Measurements from ENCODE around the gene TMEM219. TPM values are rescaled to one million over a fixed set of nuclear protein-coding genes. Genes with fewer than 3 reads are reported as not detected.

Gene TMEM219
- total and polyA plus RNA-seq, 9 of the 15 experiments (the other 6 are each of a cell fraction or from before 2014, with no cell fraction given) = 35.3 to 62.8 (median 55.5) TPM

DNA sequence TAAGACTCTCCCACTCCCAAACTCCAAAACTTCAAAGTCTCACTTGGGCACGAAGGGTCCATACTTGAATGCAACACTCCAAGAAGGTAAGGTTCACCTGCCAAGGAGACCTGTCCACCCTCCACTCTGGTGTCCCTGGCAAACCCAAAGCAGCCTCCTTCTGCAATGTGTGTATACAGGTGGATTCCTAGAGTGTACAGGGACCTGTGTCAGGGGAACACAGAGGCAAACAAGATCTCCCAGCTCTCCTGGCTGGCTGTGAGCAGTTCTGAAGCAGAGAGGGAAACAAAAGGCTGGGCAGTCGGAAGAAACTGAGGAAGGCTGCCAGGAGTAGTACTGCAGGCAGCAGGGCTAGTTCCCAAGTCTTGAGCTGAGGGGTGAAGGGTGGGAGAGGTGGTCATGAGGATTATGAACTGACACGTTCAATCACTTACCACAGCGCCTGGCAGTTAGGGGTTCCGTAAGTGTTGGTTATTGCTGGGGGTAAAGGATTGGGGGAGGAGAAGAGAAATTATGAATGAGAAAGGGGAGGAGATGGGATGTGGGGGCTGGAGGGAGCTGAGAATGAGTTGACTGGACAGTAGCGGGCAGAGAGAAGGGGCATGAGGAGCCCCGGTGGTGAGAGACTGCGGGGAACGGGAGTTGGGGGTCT is 36.6 kb upstream of the TMEM219 start:
- H3K27ac ChIP-seq (ENCODE audit: extremely low read depth, low read depth, low read length) = peak overlapping the region; percentile 93
- 4% methylated on average over 7 of the region's 9 CpGs for WGBS (ENCODE audit: insufficient coverage, low coverage, missing lambda C conversion rate)
- H2AFZ ChIP-seq (ENCODE audit: low read depth, low read length) = no peak overlapping the region
- intact Hi-C loops (cut with micrococcal nuclease) (loop anchor here (5.0 kb wide), 2 partner anchors 37 to 72 kb away; partner anchors contain the start of genes HIRIP3, INO80E and TMEM219), in situ Hi-C loops (cut with MboI) (no loop called here)
- ATAC-seq (peak; percentile 14), DNase-seq (ENCODE audit: extremely low read depth in 1 of 4, low spot score in 3 of 4) (peak in 1 of 4 experiments; percentile 23), FAIRE-seq (peak; percentile 66)
- H4K20me1 ChIP-seq (replicated peaks; ENCODE audit: control insufficient read depth, insufficient read depth, low read length) = no peaks in the 10 kb centered on the region
- H3K9ac ChIP-seq (ENCODE audit: insufficient read depth in 1 of 2, low read depth in 2 of 2, low read length in 2 of 2) = peak overlapping the region; percentile 91 to 94
- H3K4me2 ChIP-seq (ENCODE audit: insufficient read depth, low read length) = peak overlapping the region; percentile 86
- peaks cover 13 to 29% of the 10 kb centered on the region in 2 experiments; a peak in 4 of 5 replicates for H3K4me1 ChIP-seq (replicated peaks in 1 of 2; ENCODE audit: control insufficient read depth in 2 of 2, insufficient read depth in 2 of 2, low read length in 2 of 2)
- peaks cover 27% of the 10 kb centered on the region for H3K79me2 ChIP-seq (ENCODE audit: control insufficient read depth, insufficient read depth, low read length)
- H3K4me3 ChIP-seq = peak overlapping the region; percentile 91
- ChIA-PET POLR2A (interaction anchor here (1.0 to 3.0 kb wide), 4 partner anchors 9 to 48 kb away, joined by 3 to 11 read pairs (median 7); no protein-coding TSS in a partner anchor), CTCF (ENCODE audit: low intra/inter-chr PET ratio) (interaction anchor here (0.6 kb wide), 1 partner anchor 262 kb away, joined by 4 read pairs; the partner anchor contains the start of gene SPN)
- H3K9me1 ChIP-seq (ENCODE audit: control insufficient read depth, insufficient read depth, low read length) = no peaks in the 10 kb centered on the region
- no peaks in the 10 kb centered on the region for H3K9me3 ChIP-seq (replicated peaks; ENCODE audit: control insufficient read depth, insufficient read depth, low read depth, low read length)
- no TSS peak for BruUV-seq (replicated peaks)
- peaks cover 29% of the 10 kb centered on the region; the same call in 2 of the 3 replicates for H3K36me3 ChIP-seq (ENCODE audit: control insufficient read depth, insufficient read depth, low read length)
- no peaks in the 10 kb centered on the region for H3K27me3 ChIP-seq (ENCODE audit: control insufficient read depth in 2 of 2, insufficient read depth in 2 of 2, low read length in 2 of 2)
- TF ChIP-seq NELFE (IDR thresholded peaks at IDR 0.05; ENCODE audit: insufficient read depth, insufficient read length) = no peak
- TF ChIP-seq, protein P1, sequence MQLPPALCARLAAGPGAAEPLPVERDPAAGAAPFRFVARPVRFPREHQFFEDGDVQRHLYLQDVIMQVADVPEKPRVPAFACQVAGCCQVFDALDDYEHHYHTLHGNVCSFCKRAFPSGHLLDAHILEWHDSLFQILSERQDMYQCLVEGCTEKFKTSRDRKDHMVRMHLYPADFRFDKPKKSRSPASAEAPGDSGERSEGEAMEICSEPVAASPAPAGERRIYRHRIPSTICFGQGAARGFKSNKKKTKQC (CRISPR knock-in tag; IDR thresholded peaks at IDR 0.05) = no peak
- TF ChIP-seq, protein P2, sequence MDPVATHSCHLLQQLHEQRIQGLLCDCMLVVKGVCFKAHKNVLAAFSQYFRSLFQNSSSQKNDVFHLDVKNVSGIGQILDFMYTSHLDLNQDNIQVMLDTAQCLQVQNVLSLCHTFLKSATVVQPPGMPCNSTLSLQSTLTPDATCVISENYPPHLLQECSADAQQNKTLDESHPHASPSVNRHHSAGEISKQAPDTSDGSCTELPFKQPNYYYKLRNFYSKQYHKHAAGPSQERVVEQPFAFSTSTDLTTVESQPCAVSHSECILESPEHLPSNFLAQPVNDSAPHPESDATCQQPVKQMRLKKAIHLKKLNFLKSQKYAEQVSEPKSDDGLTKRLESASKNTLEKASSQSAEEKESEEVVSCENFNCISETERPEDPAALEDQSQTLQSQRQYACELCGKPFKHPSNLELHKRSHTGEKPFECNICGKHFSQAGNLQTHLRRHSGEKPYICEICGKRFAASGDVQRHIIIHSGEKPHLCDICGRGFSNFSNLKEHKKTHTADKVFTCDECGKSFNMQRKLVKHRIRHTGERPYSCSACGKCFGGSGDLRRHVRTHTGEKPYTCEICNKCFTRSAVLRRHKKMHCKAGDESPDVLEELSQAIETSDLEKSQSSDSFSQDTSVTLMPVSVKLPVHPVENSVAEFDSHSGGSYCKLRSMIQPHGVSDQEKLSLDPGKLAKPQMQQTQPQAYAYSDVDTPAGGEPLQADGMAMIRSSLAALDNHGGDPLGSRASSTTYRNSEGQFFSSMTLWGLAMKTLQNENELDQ (CRISPR knock-in tag; IDR thresholded peaks at IDR 0.05; ENCODE audit: borderline replicate concordance) = no peak
- no peak for TF ChIP-seq JUN (IDR thresholded peaks at IDR 0.05; ENCODE audit: borderline replicate concordance, low read depth, low read length)
- TF ChIP-seq JUN (CRISPR knock-in tag; IDR thresholded peaks at IDR 0.05; ENCODE audit: borderline replicate concordance) = no peak
- TF ChIP-seq HDAC6 (IDR thresholded peaks at IDR 0.05; ENCODE audit: low read depth, low read length) = no peak
- no peak for TF ChIP-seq POLR3A (IDR thresholded peaks at IDR 0.05; ENCODE audit: borderline replicate concordance, extremely low read depth, insufficient read depth, insufficient read length)
- 0 out of 2 replicates have a peak, but pooled peaks have one; percentile 9 for TF ChIP-seq ZNF224 (CRISPR knock-in tag; IDR thresholded peaks at IDR 0.05)
- 0 out of 2 replicates have a peak, but pooled peaks have one; percentile 7 for TF ChIP-seq LEF1 (IDR thresholded peaks at IDR 0.05)
- TF ChIP-seq, protein P3, sequence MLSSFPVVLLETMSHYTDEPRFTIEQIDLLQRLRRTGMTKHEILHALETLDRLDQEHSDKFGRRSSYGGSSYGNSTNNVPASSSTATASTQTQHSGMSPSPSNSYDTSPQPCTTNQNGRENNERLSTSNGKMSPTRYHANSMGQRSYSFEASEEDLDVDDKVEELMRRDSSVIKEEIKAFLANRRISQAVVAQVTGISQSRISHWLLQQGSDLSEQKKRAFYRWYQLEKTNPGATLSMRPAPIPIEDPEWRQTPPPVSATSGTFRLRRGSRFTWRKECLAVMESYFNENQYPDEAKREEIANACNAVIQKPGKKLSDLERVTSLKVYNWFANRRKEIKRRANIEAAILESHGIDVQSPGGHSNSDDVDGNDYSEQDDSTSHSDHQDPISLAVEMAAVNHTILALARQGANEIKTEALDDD (IDR thresholded peaks at IDR 0.05) = no peak
- TF ChIP-seq U2AF2 (optimal IDR thresholded peaks at IDR 0.05; ENCODE audit: low read depth, low read length) = no peak
- TF ChIP-seq ETS2 (tag; IDR thresholded peaks at IDR 0.05; ENCODE audit: borderline replicate concordance, poor library complexity, severe bottlenecking) = no peak
- TF ChIP-seq, protein P4, sequence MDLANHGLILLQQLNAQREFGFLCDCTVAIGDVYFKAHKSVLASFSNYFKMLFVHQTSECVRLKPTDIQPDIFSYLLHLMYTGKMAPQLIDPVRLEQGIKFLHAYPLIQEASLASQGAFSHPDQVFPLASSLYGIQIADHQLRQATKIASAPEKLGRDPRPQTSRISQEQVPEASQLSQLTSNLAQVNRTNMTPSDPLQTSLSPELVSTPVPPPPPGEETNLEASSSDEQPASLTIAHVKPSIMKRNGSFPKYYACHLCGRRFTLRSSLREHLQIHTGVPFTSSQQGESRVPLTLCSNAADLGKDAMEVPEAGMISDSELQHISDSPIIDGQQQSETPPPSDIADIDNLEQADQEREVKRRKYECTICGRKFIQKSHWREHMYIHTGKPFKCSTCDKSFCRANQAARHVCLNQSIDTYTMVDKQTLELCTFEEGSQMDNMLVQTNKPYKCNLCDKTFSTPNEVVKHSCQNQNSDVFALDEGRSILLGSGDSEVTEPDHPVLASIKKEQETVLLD (IDR thresholded peaks at IDR 0.05) = 0 out of 2 replicates have a peak, but pooled peaks have one; percentile 14
- TF ChIP-seq, protein P5, sequence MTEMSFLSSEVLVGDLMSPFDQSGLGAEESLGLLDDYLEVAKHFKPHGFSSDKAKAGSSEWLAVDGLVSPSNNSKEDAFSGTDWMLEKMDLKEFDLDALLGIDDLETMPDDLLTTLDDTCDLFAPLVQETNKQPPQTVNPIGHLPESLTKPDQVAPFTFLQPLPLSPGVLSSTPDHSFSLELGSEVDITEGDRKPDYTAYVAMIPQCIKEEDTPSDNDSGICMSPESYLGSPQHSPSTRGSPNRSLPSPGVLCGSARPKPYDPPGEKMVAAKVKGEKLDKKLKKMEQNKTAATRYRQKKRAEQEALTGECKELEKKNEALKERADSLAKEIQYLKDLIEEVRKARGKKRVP (CRISPR knock-in tag; IDR thresholded peaks at IDR 0.05) = no peak
